B cell (primary cell): ENCODE measurements around the gene ACTN1.

Source experiments
- CTCF ChIP-seq: fragments of 200-600 bp; IDR thresholded peaks from one replicate; pipeline ENCODE4 v1.8.0; 2022; ENCODE audit warnings: antibody characterized with exemption, mild to moderate bottlenecking
- EZH2 ChIP-seq: IDR thresholded peaks from 2 replicates; pipeline ENCODE4 v1.6.1; 2012; ENCODE audit warnings: borderline replicate concordance, low read depth, mild to moderate bottlenecking, moderate library complexity, low read length; ENCODE audit not compliant: insufficient read depth, poor library complexity, severe bottlenecking

- TF ChIP-seq EZH2 (no peak), CTCF (no peak)
These were observed 32.6 kb downstream of the ACTN1 start for GRCh38 chr14:68946489-68946822.
